Heart left ventricle (tissue), 16 donors: ENCODE data around the gene HRH3. TPM values are rescaled to one million over a fixed set of nuclear protein-coding genes. Genes with fewer than 3 reads are reported as not detected.
A peak's percentile ranks its signal among the peaks of the same experiment; 100 is the strongest.

Experiments
- ATAC-seq, 4 donors: fragments of 200-7000 bp; cut with Tn5 transposase; one replicate each; pipeline ENCODE4 v1.9.1; 2020 to 2022; ENCODE audit warnings: moderate library complexity in 4 of 4, mild to moderate bottlenecking in 3 of 4, moderate number of reproducible peaks in 1 of 4
- DNase-seq, 5 donors: peaks; one replicate each; pipeline ENCODE4 v3.0.0-alpha.2; 2020
- H3K27ac ChIP-seq, 12 donors: fragments of 200-600 bp; sonication (generic) in 4 of 12; one replicate each; pipeline versions ENCODE4 v1.5.0 to v1.8.0; 2016 to 2022; ENCODE audit warnings: mild to moderate bottlenecking in 2 of 12
- H3K27me3 ChIP-seq, 9 donors: fragments of 200-600 bp; sonication (generic) in 2 of 9; one replicate each; pipeline versions ENCODE4 v1.5.1 to v1.8.0; 2016 to 2022; ENCODE audit warnings: mild to moderate bottlenecking in 3 of 9
- H3K36me3 ChIP-seq, 9 donors: fragments of 200-600 bp; sonication (generic) in 2 of 9; one replicate each; pipeline versions ENCODE4 v1.5.0 to v1.8.0; 2018 to 2022; ENCODE audit warnings: mild to moderate bottlenecking in 2 of 9
- H3K4me1 ChIP-seq, 12 donors: fragments of 200-600 bp; sonication (generic) in 4 of 12; one replicate each; pipeline versions ENCODE4 v1.5.0 to v1.8.0; 2016 to 2022; ENCODE audit warnings: mild to moderate bottlenecking in 3 of 12
- H3K4me3 ChIP-seq, 12 donors: fragments of 200-600 bp; sonication (generic) in 4 of 12; one replicate each; pipeline versions ENCODE4 v1.5.0 to v1.8.0; 2017 to 2022; ENCODE audit warnings: mild to moderate bottlenecking in 9 of 12, moderate library complexity in 4 of 12
- H3K9me3 ChIP-seq, 12 donors: fragments of 200-600 bp; sonication (generic) in 4 of 12; one replicate each; pipeline versions ENCODE4 v1.5.0 to v1.8.0; 2016 to 2022; ENCODE audit warnings: mild to moderate bottlenecking in 1 of 12
- CTCF ChIP-seq, 12 donors: fragments of 200-600 bp; sonication (generic) in 4 of 12; IDR thresholded peaks; one replicate each; pipeline versions ENCODE4 v1.5.0 to v1.8.0; 2018 to 2022; ENCODE audit warnings: antibody characterized with exemption in 12 of 12, mild to moderate bottlenecking in 5 of 12
- POLR2A ChIP-seq, 2 donors: fragments of 450-650 bp; IDR thresholded peaks; one replicate each; pipeline ENCODE4 v1.6.1; 2017; ENCODE audit warnings: antibody characterized with exemption in 2 of 2, mild to moderate bottlenecking in 2 of 2, moderate library complexity in 2 of 2
- WGBS, 4 donors: extraction: QIAGEN DNeasy Blood & Tissue Kit in 2 of 4; methylation state at CpG; one replicate each; pipeline versions ENCODE4 v1.1.5 to v1.1.7; 2013 to 2018; 5-methylcytosine and 5-hydroxymethylcytosine counted together
- intact Hi-C, 10 donors: fragments of 100-400 bp; cut with DNase I; formaldehyde crosslinking; loops; one replicate each; pipeline versions ENCODE4 v1.11.1 to v1.14.2; 2022
- polyA plus RNA-seq, 2 donors: library from polyadenylated mRNA; stranded (reverse); fragments of 200-250 nt; gene quantifications; one replicate each; pipeline ENCODE4 v1.2.3, GENCODE V29; 2013
- total RNA-seq, 9 donors: library from RNA; depleted of rRNA in 2 of 9; stranded (reverse); fragments of >200 nt in 2 of 9; fragmentation: NEBNext Ultra II Directional in 3 of 9; extraction: Animal tissue kit (Norgen Biotek cat#: 25700) in 3 of 9; gene quantifications; one replicate each; pipeline versions ENCODE4 v1.1.0 to v1.2.4, GENCODE V29; 2016 to 2023
- donor health status: ischemic (EF 13 %, LVEDD 7.1; RV severe dilation, severe dysfunction).
- donor health status: healthy with polysubstance abuse.
- donor health status: DM: no; HTN: yes; CAD: no.
- donor health status: DM: no; HTN: no; CAD: no.
- donor health status: ischemic (EF 25% LVEDD 6.9; RV normal size, moderate dysfunction).
- donor health status: ischemic (EF 25% LVEDD 5.7; RV mildly dilated, moderate dysfunction).
- donor health status: healthy.
- donor health status: DM: yes; HTN: yes; CAD: no.
- donor health status: ischemic (EF 35%, LVEDD 5.7; RV mildly dilated, moderate dysfunction).
- donor health status: nonischemic (EF 11% LVEDD 7.7; RV severe dilation, severe dysfunction).
- donor health status: DM: yes; HTN: yes; CAD: no.
- donor health status: PGD.
- donor health status: ischemic (EF 29% LVEDD 5.4; RV normal size, mild dysfunction).
- donor health status: nonischemic (EF 23%, LVEDD 6.1; RV moderate dilation, normal function).

The HRH3 gene
- total and polyA plus RNA-seq, 11 donors: not detected

DNA sequence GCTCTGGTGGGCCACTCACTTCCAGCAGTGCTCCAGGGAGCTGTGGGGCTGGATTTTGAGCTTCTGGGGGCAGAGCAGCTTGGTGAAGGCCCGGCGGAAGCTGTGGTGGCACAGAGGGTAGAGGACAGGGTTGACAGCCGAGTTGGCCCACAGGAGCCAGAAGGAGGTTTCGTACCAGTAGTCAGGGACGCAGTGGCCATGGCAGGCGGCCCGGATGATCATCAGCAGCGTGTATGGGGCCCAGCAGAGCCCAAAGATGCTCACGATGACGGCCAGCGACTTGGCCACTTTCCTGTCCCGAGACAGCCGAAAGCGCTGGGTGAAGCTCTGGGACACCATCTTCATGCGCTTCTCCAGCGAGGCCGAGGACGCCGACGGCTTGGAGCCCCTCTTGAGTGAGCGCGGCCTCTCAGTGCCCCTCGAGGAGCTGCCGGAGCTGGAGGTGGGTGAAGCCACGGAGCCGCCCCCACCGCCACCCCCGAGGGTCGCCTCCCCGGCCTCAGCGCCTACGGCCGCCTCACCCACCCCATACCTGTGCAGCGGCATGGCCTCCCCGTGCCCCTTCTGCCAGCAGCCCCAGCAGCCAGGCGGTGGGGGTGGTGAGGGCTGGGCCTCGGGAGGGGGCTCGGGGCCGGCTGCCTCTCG is 4.0 kb downstream of the HRH3 start:
- intact Hi-C loops: no loop called here
- Histone ChIP-seq H3K27me3 (peaks cover 22 to 76% (median 49%) of the 10 kb centered on the region in 9 donors), H3K36me3 (no peaks in the 10 kb centered on the region), H3K27ac (no peak overlapping the region), H3K4me1 (peaks cover 0 to 24% (median 10%) of the 10 kb centered on the region in 12 donors), H3K9me3 (no peaks in the 10 kb centered on the region), H3K4me3 (no peak overlapping the region)
- 64 to 78% (median 78%) methylated on average over 13 to 40 of the region's 40 CpGs for WGBS, 4 donors
- no peak for TF ChIP-seq CTCF (IDR thresholded peaks at IDR 0.05)
- TF ChIP-seq POLR2A (IDR thresholded peaks at IDR 0.05): no peak
- ATAC-seq (no peak), DNase-seq (peak in 1 of 5 donors; percentile 21)

GRCh38 chr20:62215020-62215990 is 4.8 kb downstream of the HRH3 start:
- H3K4me1 ChIP-seq: peaks cover 0 to 16% (median 4%) of the 10 kb centered on the region in 12 donors
- WGBS, 4 donors: 80 to 84% (median 81%) methylated on average over 19 to 29 of the region's 29 CpGs
- no peak overlapping the region for H3K27ac ChIP-seq
- H3K36me3 ChIP-seq: no peaks in the 10 kb centered on the region
- intact Hi-C loops: no loop called here
- no peak for ATAC-seq
- H3K9me3 ChIP-seq: no peaks in the 10 kb centered on the region
- TF ChIP-seq POLR2A (IDR thresholded peaks at IDR 0.05) (no peak), CTCF (IDR thresholded peaks at IDR 0.05) (no peak)
- H3K27me3 ChIP-seq: peaks cover 14 to 76% (median 45%) of the 10 kb centered on the region in 9 donors
- H3K4me3 ChIP-seq: no peak overlapping the region
- DNase-seq: no peak

GRCh38 chr20:62214067-62214466 is 6.0 kb downstream of the HRH3 start:
- TF ChIP-seq CTCF (IDR thresholded peaks at IDR 0.05): no peak
- TF ChIP-seq POLR2A (IDR thresholded peaks at IDR 0.05): no peak
- intact Hi-C loops: no loop called here
- H3K4me3 ChIP-seq: no peak overlapping the region
- peaks cover 8 to 81% (median 40%) of the 10 kb centered on the region in 9 donors for H3K27me3 ChIP-seq
- peaks cover 0 to 10% (median 0%) of the 10 kb centered on the region in 12 donors for H3K4me1 ChIP-seq
- ATAC-seq (no peak), DNase-seq (no peak)
- no peaks in the 10 kb centered on the region for H3K36me3 ChIP-seq
- H3K27ac ChIP-seq: no peak overlapping the region
- 53 to 62% (median 57%) methylated on average over 8 to 12 of the region's 12 CpGs for WGBS, 4 donors
- no peaks in the 10 kb centered on the region for H3K9me3 ChIP-seq

DNA sequence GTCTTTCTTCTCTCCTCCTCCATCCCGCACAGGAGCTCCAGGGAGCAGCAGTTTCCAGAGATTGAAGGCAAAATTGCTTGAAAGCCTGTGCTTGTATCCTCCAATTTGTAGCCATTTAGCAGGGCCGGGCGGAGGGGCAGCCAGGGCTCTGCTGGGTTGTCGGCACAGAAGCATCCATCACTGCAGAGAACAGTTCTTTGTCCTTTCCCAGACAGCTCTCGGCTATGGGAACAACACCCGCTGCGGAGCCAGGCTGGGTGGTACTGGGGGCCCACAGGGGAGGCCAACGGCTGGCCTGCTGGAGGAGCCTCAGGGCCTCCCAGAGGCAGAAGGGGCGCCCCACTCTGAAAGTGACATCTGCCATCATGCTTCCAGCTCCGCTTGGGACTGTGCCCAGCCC is 7.8 kb downstream of the HRH3 start:
- H3K27ac ChIP-seq: no peak overlapping the region
- WGBS, 4 donors: 49 to 69% (median 51%) methylated on average over 5 to 10 of the region's 10 CpGs
- peaks cover under 1 to 63% (median 23%) of the 10 kb centered on the region in 9 donors for H3K27me3 ChIP-seq
- H3K4me3 ChIP-seq: no peak overlapping the region
- H3K9me3 ChIP-seq: no peaks in the 10 kb centered on the region
- no peaks in the 10 kb centered on the region for H3K36me3 ChIP-seq
- ATAC-seq: no peak
- DNase-seq: peak in 1 of 5 donors; percentile 24
- intact Hi-C loops: no loop called here
- TF ChIP-seq CTCF (IDR thresholded peaks at IDR 0.05): no peak
- no peak for TF ChIP-seq POLR2A (IDR thresholded peaks at IDR 0.05)
- H3K4me1 ChIP-seq: peaks cover 0 to 8% (median 0%) of the 10 kb centered on the region in 12 donors
